Calu3 (cell line): ENCODE measurements around the gene SCARB1. TPM values are rescaled to one million over a fixed set of nuclear protein-coding genes. Genes with fewer than 3 reads are reported as not detected.

Experiments used
- BruUV-seq: library from RNA; stranded (reverse); fragments of 400-500 nt; replicated peaks from 2 replicates; lab custom pipeline; 2021; lab: Mats Ljungman, UMichigan
- CTCF ChIA-PET: fragments of 300-600 bp; sonication (Branson Sonifier 250); formaldehyde crosslinking; loops from one replicate; lab custom pipeline; 2022; ENCODE audit warnings: antibody characterized with exemption; lab: Charles Lee
- DNase-seq: peaks from one replicate; pipeline ENCODE4 v3.0.0; 2022
- H3K27ac Mint-ChIP-seq: one replicate; pipeline ENCODE4 v1.8.0; 2022; ENCODE audit warnings: mixed read lengths; ENCODE audit not compliant: unreplicated experiment
- H3K27me3 Mint-ChIP-seq: one replicate; pipeline ENCODE4 v1.8.0; 2022; ENCODE audit warnings: mixed read lengths; ENCODE audit not compliant: unreplicated experiment
- H3K36me3 Mint-ChIP-seq: one replicate; pipeline ENCODE4 v1.8.0; 2022; ENCODE audit warnings: mild to moderate bottlenecking, moderate library complexity, mixed read lengths; ENCODE audit not compliant: insufficient read depth, unreplicated experiment
- H3K4me1 Mint-ChIP-seq: one replicate; pipeline ENCODE4 v1.8.0; 2022; ENCODE audit warnings: mild to moderate bottlenecking, low read depth, mixed read lengths; ENCODE audit not compliant: unreplicated experiment
- H3K4me3 Mint-ChIP-seq: one replicate; pipeline ENCODE4 v1.8.0; 2022; ENCODE audit warnings: mild to moderate bottlenecking, low read depth, moderate library complexity, mixed read lengths; ENCODE audit not compliant: unreplicated experiment
- H3K9me3 Mint-ChIP-seq: one replicate; pipeline ENCODE4 v1.8.0; 2022; ENCODE audit warnings: low read depth, mixed read lengths; ENCODE audit not compliant: unreplicated experiment
- CTCF ChIP-seq: fragments of 200-600 bp; IDR thresholded peaks from one replicate; pipeline ENCODE4 v1.8.0; 2022; ENCODE audit warnings: antibody characterized with exemption; ENCODE audit not compliant: unreplicated experiment
- intact Hi-C: fragments of 100-400 bp; cut with micrococcal nuclease; formaldehyde crosslinking; loops from one replicate; pipeline ENCODE4 v1.10.0; 2022; ENCODE audit not compliant: unreplicated experiment
- total RNA-seq: library from RNA; stranded (reverse); gene quantifications from 2 replicates; pipeline ENCODE4 v1.2.3, GENCODE V29; 2022

Gene SCARB1
- total RNA-seq, 1 experiment from 2014 or later = 51.6 TPM

DNA sequence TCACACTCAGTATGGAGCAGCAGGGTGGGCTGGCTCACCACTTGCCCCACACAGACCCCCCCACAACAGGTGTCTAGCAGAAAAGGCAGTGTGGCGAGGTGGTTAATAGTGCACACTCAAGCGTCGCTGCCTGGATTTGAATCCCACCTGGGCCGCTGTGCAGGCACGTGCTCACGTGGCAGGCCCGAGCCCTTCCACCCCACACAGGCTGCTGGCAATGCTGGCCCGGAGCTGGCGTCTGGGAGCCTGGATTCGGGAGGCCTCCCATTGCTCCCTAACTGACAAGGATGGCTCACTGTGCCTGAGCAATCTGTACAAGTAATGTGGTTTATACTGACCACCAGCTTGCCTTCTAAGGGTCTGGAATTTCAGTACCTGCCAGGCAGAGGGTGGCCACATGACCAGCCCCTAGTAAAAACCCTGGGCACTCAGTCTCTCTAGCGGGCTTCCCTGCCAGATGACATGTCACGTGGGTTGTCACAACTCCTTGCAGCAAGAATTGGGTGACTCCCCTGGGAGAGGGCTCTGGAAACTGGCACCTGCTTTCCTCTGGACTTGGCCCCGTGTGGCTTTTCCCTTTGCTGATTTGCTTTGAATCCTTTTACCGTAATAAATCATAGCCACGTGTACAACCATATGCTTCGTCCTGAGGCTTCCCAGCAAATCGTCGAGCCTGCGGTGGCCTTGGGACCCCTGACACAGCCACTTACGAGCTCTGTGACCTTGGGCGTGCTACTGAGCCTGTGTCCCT lies 72.8 kb downstream of the SCARB1 start:
- TF ChIP-seq CTCF = no peak
- Mint-ChIP-seq H3K27ac (no peak overlapping the region), H3K4me1 (no peaks in the 10 kb centered on the region), H3K36me3 (no peaks in the 10 kb centered on the region), H3K27me3 (no peaks in the 10 kb centered on the region), H3K4me3 (no peak overlapping the region), H3K9me3 (no peaks in the 10 kb centered on the region)
- no TSS peak for BruUV-seq
- intact Hi-C loops = no loop called here
- DNase-seq = no peak
- CTCF ChIA-PET = interaction anchor here (0.6 kb wide), 1 partner anchor 532 kb away, joined by 3 read pairs; no protein-coding TSS in a partner anchor

GRCh38 chr12:124788936-124789555 lies 74.6 kb downstream of the SCARB1 start:
- TF ChIP-seq CTCF = no peak
- CTCF ChIA-PET = interaction anchor here (0.6 kb wide), 1 partner anchor 21 kb away, joined by 3 read pairs; no protein-coding TSS in a partner anchor
- Mint-ChIP-seq H3K4me3 (no peak overlapping the region), H3K27me3 (no peaks in the 10 kb centered on the region), H3K9me3 (no peaks in the 10 kb centered on the region), H3K4me1 (no peaks in the 10 kb centered on the region), H3K36me3 (no peaks in the 10 kb centered on the region), H3K27ac (no peak overlapping the region)
- intact Hi-C loops = no loop called here
- no TSS peak for BruUV-seq
- DNase-seq = no peak

- DNase-seq = no peak
- intact Hi-C loops = no loop called here
- Mint-ChIP-seq H3K36me3 (no peaks in the 10 kb centered on the region), H3K4me3 (no peak overlapping the region), H3K4me1 (no peaks in the 10 kb centered on the region), H3K9me3 (no peaks in the 10 kb centered on the region), H3K27ac (no peak overlapping the region), H3K27me3 (no peaks in the 10 kb centered on the region)
- no peak for TF ChIP-seq CTCF
- CTCF ChIA-PET = no interaction called here
- BruUV-seq = no TSS peak
Measured at GRCh38 chr12:124786061-124786964, 77.4 kb downstream of the SCARB1 start.

- DNase-seq = no peak
- Mint-ChIP-seq H3K27me3 (no peaks in the 10 kb centered on the region), H3K27ac (no peak overlapping the region), H3K4me3 (no peak overlapping the region), H3K4me1 (no peaks in the 10 kb centered on the region), H3K36me3 (no peaks in the 10 kb centered on the region), H3K9me3 (no peaks in the 10 kb centered on the region)
- BruUV-seq = no TSS peak
- TF ChIP-seq CTCF = no peak
- intact Hi-C loops = no loop called here
- CTCF ChIA-PET = no interaction called here
Measured at GRCh38 chr12:124784871-124785572, 78.6 kb downstream of the SCARB1 start.
